LNCAP (cell line): ENCODE data around the gene SRSF11.

Experiments used
- TF ChIP-seq, protein P1 (sequence below): fragments of 450-650 bp; IDR thresholded peaks from 2 replicates; pipeline ENCODE4 v1.5.1; 2017; ENCODE audit warnings: mild to moderate bottlenecking

The SRSF11 gene

DNA sequence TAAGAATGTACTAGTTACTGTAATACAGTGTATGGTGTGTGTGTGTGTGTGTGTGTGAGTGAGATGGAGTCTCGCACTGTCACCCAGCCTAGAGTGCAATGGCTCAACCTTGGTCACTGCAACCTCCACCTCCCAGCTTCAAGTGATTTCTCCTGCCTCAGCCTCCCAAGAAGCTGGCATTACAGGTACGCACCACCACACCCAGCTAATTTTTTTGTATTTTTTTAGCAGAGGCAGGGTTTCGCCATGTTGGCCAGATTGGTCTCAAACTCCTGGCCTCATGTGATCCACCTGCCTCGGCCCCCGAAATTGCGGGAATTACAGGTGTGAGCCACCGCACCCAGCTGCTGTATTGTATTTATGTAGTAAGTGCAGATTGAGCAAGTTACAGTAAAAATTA lies 12.9 kb upstream of the SRSF11 start:
- TF ChIP-seq, protein P1, sequence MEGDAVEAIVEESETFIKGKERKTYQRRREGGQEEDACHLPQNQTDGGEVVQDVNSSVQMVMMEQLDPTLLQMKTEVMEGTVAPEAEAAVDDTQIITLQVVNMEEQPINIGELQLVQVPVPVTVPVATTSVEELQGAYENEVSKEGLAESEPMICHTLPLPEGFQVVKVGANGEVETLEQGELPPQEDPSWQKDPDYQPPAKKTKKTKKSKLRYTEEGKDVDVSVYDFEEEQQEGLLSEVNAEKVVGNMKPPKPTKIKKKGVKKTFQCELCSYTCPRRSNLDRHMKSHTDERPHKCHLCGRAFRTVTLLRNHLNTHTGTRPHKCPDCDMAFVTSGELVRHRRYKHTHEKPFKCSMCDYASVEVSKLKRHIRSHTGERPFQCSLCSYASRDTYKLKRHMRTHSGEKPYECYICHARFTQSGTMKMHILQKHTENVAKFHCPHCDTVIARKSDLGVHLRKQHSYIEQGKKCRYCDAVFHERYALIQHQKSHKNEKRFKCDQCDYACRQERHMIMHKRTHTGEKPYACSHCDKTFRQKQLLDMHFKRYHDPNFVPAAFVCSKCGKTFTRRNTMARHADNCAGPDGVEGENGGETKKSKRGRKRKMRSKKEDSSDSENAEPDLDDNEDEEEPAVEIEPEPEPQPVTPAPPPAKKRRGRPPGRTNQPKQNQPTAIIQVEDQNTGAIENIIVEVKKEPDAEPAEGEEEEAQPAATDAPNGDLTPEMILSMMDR: no peak

DNA sequence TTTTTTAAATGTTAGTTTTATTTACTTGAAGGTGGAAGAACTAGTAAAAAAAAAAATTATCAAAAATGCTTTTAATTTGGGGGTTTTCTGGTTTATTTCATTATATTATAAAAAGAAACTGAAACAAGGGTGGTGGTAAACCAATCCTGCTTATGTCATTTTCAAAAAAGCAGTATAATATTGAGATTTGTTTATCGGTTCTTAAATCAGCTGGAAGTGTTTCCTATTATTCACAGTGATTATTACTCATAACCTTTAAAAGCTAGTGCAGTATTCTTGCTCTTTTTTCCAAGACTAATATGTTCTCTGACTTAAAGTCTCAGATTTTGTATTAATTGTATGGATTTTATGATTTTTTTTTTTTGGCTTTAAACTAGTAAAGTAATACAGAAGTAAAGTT lies 10.4 kb upstream of the SRSF11 start:
- TF ChIP-seq, protein P1: no peak

DNA sequence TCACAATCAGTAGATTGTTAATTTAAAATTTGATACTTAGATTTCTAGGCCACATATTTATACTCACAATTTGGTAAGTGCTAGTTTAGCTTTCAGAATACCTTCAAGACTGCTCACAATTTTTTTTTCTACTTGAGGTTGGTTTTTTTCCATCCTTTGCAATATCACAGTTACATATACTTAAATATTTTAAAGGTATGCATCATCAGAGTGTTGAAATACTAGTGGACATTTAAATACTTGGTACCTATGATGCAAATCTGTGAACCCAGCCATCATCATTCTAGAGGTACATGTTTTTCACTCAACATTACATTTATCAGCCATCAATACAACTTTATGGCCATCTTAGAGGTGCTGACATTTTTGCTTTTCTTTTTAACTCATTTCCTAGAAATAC lies 9.6 kb upstream of the SRSF11 start:
- TF ChIP-seq, protein P1: no peak

DNA sequence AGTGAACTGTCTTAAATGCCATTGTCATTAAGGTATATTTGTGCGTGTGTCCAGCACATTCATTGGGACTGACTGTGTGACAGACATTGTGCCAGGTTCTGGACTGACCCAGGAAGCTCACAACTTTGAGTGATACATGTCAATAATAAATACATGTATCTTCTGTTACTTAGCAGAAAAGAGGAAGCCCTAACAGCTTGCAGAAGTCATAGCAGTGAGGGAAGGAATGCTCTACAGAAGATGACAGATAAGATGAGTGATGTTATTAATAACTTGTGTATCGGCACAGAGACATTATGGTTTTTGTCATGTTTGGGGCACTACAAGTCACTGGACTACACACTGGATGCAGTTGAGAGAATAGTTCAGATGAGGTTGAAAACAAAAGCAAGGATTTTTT lies 1.2 kb upstream of the SRSF11 start:
- TF ChIP-seq, protein P1: no peak

DNA sequence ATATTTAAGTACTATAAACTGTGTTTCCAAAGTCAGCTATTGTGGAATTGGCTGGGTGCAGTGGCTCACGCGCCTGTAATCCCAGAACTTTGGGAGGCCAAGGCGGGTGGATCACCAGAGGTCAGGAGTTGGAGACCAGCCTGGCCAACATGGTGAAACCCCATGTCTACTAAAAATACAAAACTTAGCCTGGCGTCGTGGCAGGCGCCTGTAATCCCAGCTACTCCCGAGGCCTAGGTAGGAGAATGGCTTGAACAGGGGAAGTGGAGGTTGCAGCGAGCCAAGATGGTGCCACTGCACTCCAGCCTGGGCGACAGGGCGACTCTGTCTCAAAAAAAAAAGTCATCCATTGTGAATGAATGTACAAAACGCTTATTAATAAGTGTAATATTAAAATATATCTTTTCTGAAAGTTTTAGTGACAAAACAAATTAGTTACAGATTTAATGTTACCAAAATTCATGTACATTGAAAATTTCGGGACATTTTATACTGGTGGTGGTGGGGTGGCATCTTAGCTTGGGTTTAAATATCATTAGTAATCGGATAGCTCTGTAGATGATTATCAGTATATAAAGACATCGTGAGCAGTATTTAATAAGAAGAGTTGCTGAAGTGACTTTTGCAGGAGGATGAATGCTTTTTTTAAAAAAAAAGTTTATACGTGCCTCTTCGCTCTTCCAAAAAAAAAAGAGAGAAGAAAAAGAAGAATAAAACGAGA lies 503 bp upstream of the SRSF11 start:
- TF ChIP-seq, protein P1: no peak

DNA sequence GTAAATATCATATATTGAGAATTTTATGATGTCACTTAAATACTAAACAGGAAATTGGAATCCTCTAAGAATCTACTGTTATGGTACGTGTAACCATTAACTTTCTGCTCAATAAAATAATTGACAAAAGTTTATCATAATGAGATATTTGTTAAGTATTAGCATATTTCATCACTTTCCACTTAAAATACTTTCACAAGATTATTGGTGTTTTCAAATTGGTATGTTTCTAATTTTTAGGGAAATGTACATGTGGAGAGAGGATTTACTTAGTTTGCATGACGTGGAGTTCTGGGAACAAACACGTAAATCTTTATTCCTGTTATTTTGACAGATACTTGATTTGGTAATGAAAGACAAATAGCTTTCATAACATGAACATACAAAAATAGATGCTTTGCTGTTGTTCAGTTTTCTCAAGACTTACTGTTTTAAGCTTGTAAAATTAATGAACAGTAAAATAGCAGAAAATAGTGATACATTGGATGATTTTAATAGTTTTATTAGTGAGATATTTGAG lies 1.6 kb downstream of the SRSF11 start:
- TF ChIP-seq, protein P1: no peak

DNA sequence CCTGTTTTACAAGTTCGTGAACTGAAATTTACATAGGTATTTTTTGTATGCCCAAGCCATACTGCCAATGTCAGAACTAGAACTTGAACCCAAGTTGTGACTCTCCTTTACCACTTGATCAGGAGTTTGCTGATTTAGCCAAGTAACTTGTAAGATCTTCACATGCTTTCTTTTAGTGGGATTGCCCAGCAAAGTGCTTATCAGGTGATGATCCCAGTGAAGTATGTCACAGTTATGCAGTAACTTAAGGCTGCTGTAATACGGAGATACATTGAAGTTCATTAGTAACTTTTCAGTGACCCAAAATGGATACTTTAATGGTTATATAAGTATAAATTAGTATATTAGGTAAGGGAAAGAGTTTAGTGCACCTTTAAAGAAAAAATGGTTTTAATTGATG lies 3.8 kb downstream of the SRSF11 start:
- TF ChIP-seq, protein P1: no peak
